C4-2B (cell line): ENCODE data around the gene FLAD1.

Experiments used
- ZFX ChIP-seq: fragments of 450-650 bp; IDR thresholded peaks from 2 replicates; pipeline ENCODE4 v1.6.1; 2017
- TF ChIP-seq, protein P1 (sequence below): fragments of 450-650 bp; conservative IDR thresholded peaks from 2 replicates; pipeline ENCODE4 v1.5.1; 2017; ENCODE audit warnings: mild to moderate bottlenecking

DNA sequence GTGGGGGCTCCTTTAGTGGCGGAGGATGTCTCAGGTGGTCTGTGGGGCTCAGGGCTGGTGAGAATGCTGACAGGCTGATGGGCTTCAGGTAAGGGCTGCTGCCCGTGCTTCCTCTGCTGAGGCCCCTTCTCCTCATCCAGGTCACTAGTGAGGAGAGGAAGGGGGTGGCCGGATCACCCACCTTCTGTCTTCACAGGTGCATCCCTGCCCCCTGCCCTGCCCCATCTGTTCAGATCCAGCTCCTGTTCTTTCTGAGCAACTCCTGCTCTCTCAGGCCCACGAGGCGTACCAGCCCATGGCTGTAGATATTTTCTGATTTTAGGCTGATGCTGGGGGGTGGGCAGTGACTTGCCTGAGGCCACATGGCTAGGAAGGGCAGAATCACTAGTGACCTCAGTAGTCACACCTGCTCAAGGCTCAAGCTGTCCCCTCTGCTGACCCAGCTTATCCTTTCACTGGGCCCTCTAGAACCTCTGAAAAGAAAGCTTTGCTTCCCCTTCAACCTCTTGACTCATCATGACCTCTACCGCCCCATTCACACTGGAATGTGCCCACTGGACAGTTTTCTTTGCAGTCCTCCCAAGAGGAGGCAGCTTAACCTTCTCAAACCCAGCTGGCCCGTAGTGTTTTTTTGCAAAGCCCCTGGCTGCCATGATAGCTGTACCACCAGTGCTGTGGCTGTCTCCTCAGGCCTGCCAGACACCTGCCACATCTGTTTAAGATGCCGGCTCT, 35.6 kb downstream of the FLAD1 start:
- TF ChIP-seq, protein P1, sequence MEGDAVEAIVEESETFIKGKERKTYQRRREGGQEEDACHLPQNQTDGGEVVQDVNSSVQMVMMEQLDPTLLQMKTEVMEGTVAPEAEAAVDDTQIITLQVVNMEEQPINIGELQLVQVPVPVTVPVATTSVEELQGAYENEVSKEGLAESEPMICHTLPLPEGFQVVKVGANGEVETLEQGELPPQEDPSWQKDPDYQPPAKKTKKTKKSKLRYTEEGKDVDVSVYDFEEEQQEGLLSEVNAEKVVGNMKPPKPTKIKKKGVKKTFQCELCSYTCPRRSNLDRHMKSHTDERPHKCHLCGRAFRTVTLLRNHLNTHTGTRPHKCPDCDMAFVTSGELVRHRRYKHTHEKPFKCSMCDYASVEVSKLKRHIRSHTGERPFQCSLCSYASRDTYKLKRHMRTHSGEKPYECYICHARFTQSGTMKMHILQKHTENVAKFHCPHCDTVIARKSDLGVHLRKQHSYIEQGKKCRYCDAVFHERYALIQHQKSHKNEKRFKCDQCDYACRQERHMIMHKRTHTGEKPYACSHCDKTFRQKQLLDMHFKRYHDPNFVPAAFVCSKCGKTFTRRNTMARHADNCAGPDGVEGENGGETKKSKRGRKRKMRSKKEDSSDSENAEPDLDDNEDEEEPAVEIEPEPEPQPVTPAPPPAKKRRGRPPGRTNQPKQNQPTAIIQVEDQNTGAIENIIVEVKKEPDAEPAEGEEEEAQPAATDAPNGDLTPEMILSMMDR, result no peak
- TF ChIP-seq ZFX, result no peak
